ENCODE data around the gene ZBTB4.

- TF ChIP-seq REST (IDR thresholded peaks at IDR 0.05; ENCODE audit: insufficient read depth in 1 of 2, low read depth in 2 of 2, low read length in 2 of 2), result no peak
- no peak for TF ChIP-seq FOXP2 (optimal IDR thresholded peaks at IDR 0.05; ENCODE audit: borderline replicate concordance, extremely low read depth, extremely low read length, insufficient read depth)
Observed at GRCh38 chr17:7508846-7509245, 29.4 kb upstream of the ZBTB4 start.
